Cardiac muscle cell (in vitro differentiated cells and primary cell): ENCODE results near the gene MAGEC1. TPM values are rescaled to one million over a fixed set of nuclear protein-coding genes. Genes with fewer than 3 reads are reported as not detected.

ENCODE experiments used
- DNase-seq, 2 donors: peaks; one replicate each; pipeline versions ENCODE4 v3.0.0 to v3.0.0-alpha.2; 2010 to 2017; ENCODE audit warnings: low read depth in 1 of 2, low spot score in 1 of 2
- H3K27ac ChIP-seq: fragments of 200-600 bp; sonication (generic); 2 replicates; pipeline ENCODE4 v1.5.1; 2016
- H3K27me3 ChIP-seq: fragments of 200-600 bp; sonication (generic); 2 replicates; pipeline ENCODE4 v1.6.0; 2016; ENCODE audit warnings: control low read depth
- H3K36me3 ChIP-seq: fragments of 200-600 bp; sonication (generic); 2 replicates; pipeline ENCODE4 v1.5.1; 2016; ENCODE audit warnings: control low read depth
- H3K4me1 ChIP-seq: fragments of 200-600 bp; sonication (generic); 2 replicates; pipeline ENCODE4 v1.8.1; 2017; ENCODE audit warnings: low read depth, mild to moderate bottlenecking, mixed run types
- H3K4me3 ChIP-seq: fragments of 200-600 bp; sonication (generic); 2 replicates; pipeline ENCODE4 v1.5.1; 2016; ENCODE audit warnings: mild to moderate bottlenecking
- H3K9me3 ChIP-seq: fragments of 200-600 bp; sonication (generic); 2 replicates; pipeline ENCODE4 v1.5.1; 2017; ENCODE audit warnings: low read depth, mild to moderate bottlenecking, control low read depth
- CTCF ChIP-seq: IDR thresholded peaks from 2 replicates; pipeline ENCODE4 v1.5.1; 2012; ENCODE audit warnings: low read depth, mild to moderate bottlenecking, low read length
- polyA plus RNA-seq: library from polyadenylated mRNA; unstranded; fragments of >200 nt; fragmentation: Nextera tagmentation; extraction: Ambion mirVana; gene quantifications from 2 replicates; pipeline ENCODE4 v1.2.1, GENCODE V29; 2016
- total RNA-seq: library from RNA; depleted of rRNA; stranded (reverse); fragments of >200 nt; gene quantifications from 2 replicates; pipeline ENCODE4 v1.2.3, GENCODE V29; 2016

The MAGEC1 gene
- total and polyA plus RNA-seq, 2 experiments from 2014 or later, result not detected

- DNase-seq, result no peak
- H3K4me1 ChIP-seq, result no peaks in the 10 kb centered on the region
- no peak for TF ChIP-seq CTCF
- no peak overlapping the region for H3K4me3 ChIP-seq
- no peaks in the 10 kb centered on the region for H3K27me3 ChIP-seq
- no peak overlapping the region for H3K27ac ChIP-seq
- H3K9me3 ChIP-seq, result no peaks in the 10 kb centered on the region
- no peaks in the 10 kb centered on the region for H3K36me3 ChIP-seq
These were observed 43.7 kb downstream of the MAGEC1 start for GRCh38 chrX:141947350-141947749.

DNA sequence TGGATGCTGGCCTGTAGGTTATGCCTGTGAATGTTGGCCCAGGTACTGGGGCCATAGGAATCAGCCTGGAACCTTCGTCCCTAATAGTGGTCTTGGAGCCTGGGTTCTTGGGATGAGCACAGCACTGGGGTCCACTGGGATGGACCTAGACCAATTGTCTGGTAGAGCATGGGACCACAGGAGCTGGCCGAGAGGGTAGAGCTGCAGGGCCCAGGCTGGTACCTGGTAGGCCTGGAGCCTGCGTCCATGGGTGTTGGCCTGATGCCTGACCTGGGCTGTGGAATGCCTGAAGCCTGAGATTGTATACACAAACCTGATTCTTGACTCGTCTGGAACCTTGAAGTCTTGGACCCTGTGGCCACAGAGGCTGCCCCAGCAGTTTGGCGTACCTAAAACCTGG, 48.9 kb downstream of the MAGEC1 start:
- no peak for TF ChIP-seq CTCF
- H3K9me3 ChIP-seq, result no peaks in the 10 kb centered on the region
- H3K27ac ChIP-seq, result no peak overlapping the region
- no peak overlapping the region for H3K4me3 ChIP-seq
- no peaks in the 10 kb centered on the region for H3K27me3 ChIP-seq
- no peaks in the 10 kb centered on the region for H3K36me3 ChIP-seq
- no peak for DNase-seq
- H3K4me1 ChIP-seq, result no peaks in the 10 kb centered on the region

GRCh38 chrX:141958675-141959074, 55.0 kb downstream of the MAGEC1 start:
- H3K36me3 ChIP-seq, result no peaks in the 10 kb centered on the region
- no peak overlapping the region for H3K27ac ChIP-seq
- no peak for DNase-seq
- H3K27me3 ChIP-seq, result no peaks in the 10 kb centered on the region
- H3K9me3 ChIP-seq, result no peaks in the 10 kb centered on the region
- no peaks in the 10 kb centered on the region for H3K4me1 ChIP-seq
- H3K4me3 ChIP-seq, result no peak overlapping the region
- TF ChIP-seq CTCF, result no peak

Other genes starting within 250 kb of the MAGEC1 start
- not detected in 2 replicates for gene SPANXD, start 205.2 kb upstream of the MAGEC1 start, total RNA-seq
- gene SPANXD, start 205.2 kb upstream of the MAGEC1 start, polyA plus RNA-seq, result not detected in 2 replicates
- gene MAGEC3, start 65.6 kb upstream of the MAGEC1 start, total RNA-seq, result not detected in 2 replicates
- gene MAGEC3, start 65.6 kb upstream of the MAGEC1 start, polyA plus RNA-seq, result not detected in 2 replicates